Liver (tissue), 9 donors: ENCODE measurements around the gene WNT4. TPM values are rescaled to one million over a fixed set of nuclear protein-coding genes. Genes with fewer than 3 reads are reported as not detected.

Source experiments
- DNase-seq: peaks from one replicate; pipeline ENCODE4 v3.0.0-alpha.2; 2017; ENCODE audit warnings: low spot score
- H3K27ac ChIP-seq, 2 donors: one replicate each; pipeline ENCODE4 v1.7.0; 2013; ENCODE audit warnings: inconsistent platforms in 2 of 2, low read length in 2 of 2, control low read depth in 1 of 2, low read depth in 1 of 2, mild to moderate bottlenecking in 1 of 2
- H3K27me3 ChIP-seq, 4 donors: one replicate each; pipeline versions ENCODE4 v1.6.1 to v1.7.0; 2013; ENCODE audit warnings: low read length in 3 of 4, inconsistent platforms in 1 of 4, mild to moderate bottlenecking in 1 of 4, moderate library complexity in 1 of 4; ENCODE audit not compliant: control insufficient read depth in 4 of 4, insufficient read depth in 4 of 4
- H3K36me3 ChIP-seq, 4 donors: one replicate each; pipeline versions ENCODE4 v1.6.1 to v1.7.0; 2013; ENCODE audit warnings: low read length in 3 of 4, mild to moderate bottlenecking in 3 of 4, low read depth in 1 of 4, moderate library complexity in 1 of 4; ENCODE audit not compliant: control insufficient read depth in 4 of 4, insufficient read depth in 3 of 4
- H3K4me1 ChIP-seq, 4 donors: one replicate each; pipeline versions ENCODE4 v1.6.1 to v1.7.0; 2013; ENCODE audit warnings: low read length in 3 of 4, mild to moderate bottlenecking in 3 of 4, moderate library complexity in 1 of 4; ENCODE audit not compliant: control insufficient read depth in 4 of 4, insufficient read depth in 4 of 4
- H3K4me3 ChIP-seq, 3 donors: one replicate each; pipeline versions ENCODE4 v1.6.1 to v1.7.0; 2013; ENCODE audit warnings: low read length in 3 of 3, control low read depth in 1 of 3, low read depth in 1 of 3, mild to moderate bottlenecking in 1 of 3
- H3K9ac ChIP-seq, 2 donors: one replicate each; pipeline ENCODE4 v1.7.0; 2013; ENCODE audit warnings: low read length in 2 of 2, mild to moderate bottlenecking in 2 of 2, moderate library complexity in 2 of 2, control low read depth in 1 of 2, low read depth in 1 of 2
- H3K9me3 ChIP-seq, 4 donors: one replicate each; pipeline versions ENCODE4 v1.6.1 to v1.7.0; 2013; ENCODE audit warnings: low read length in 3 of 4; ENCODE audit not compliant: control insufficient read depth in 4 of 4
- ATF3 ChIP-seq: IDR thresholded peaks from 2 replicates; pipeline ENCODE4 v1.6.1; 2016; ENCODE audit warnings: antibody characterized with exemption
- CTCF ChIP-seq: fragments of 150-350 bp; IDR thresholded peaks from 2 replicates; pipeline ENCODE4 v1.5.1; 2017; ENCODE audit warnings: improper control_type of control experiment, low read depth, low read length; ENCODE audit not compliant: missing input control
- EGR1 ChIP-seq, 2 donors: IDR thresholded peaks; 2 replicates each; pipeline ENCODE4 v1.6.1; 2016 to 2018; ENCODE audit warnings: antibody characterized with exemption in 2 of 2, low read depth in 2 of 2
- FOXA1 ChIP-seq: IDR thresholded peaks from 2 replicates; pipeline ENCODE4 v1.6.1; 2016; ENCODE audit warnings: antibody characterized with exemption
- FOXA2 ChIP-seq: IDR thresholded peaks from 2 replicates; pipeline ENCODE4 v1.6.1; 2016; ENCODE audit warnings: antibody characterized with exemption
- GABPA ChIP-seq, 2 donors: IDR thresholded peaks in 1 of 2; conservative IDR thresholded peaks in 1 of 2; 2 replicates each; pipeline ENCODE4 v1.6.1; 2016; ENCODE audit warnings: antibody characterized with exemption in 2 of 2, mild to moderate bottlenecking in 1 of 2, moderate library complexity in 1 of 2
- JUND ChIP-seq, 2 donors: IDR thresholded peaks; 2 replicates each; pipeline ENCODE4 v1.6.1; 2016; ENCODE audit warnings: antibody characterized with exemption in 2 of 2
- MAX ChIP-seq: IDR thresholded peaks from 2 replicates; pipeline ENCODE4 v1.6.1; 2016; ENCODE audit warnings: antibody characterized with exemption
- NR2F2 ChIP-seq: IDR thresholded peaks from 2 replicates; pipeline ENCODE4 v1.6.1; 2016; ENCODE audit warnings: antibody characterized with exemption
- RAD21 ChIP-seq, 2 donors: IDR thresholded peaks; 2 replicates each; pipeline ENCODE4 v1.6.1; 2016; ENCODE audit warnings: antibody characterized with exemption in 2 of 2, mild to moderate bottlenecking in 2 of 2
- REST ChIP-seq: IDR thresholded peaks from 2 replicates; pipeline ENCODE4 v1.6.1; 2016; ENCODE audit warnings: antibody characterized with exemption, mild to moderate bottlenecking
- RXRA ChIP-seq, 2 donors: IDR thresholded peaks; 2 replicates each; pipeline ENCODE4 v1.6.1; 2017 to 2018; ENCODE audit warnings: antibody characterized with exemption in 2 of 2, mild to moderate bottlenecking in 1 of 2
- SP1 ChIP-seq: IDR thresholded peaks from 2 replicates; pipeline ENCODE4 v1.6.1; 2018; ENCODE audit warnings: antibody characterized with exemption, mild to moderate bottlenecking
- ZBTB33 ChIP-seq: IDR thresholded peaks from 2 replicates; pipeline ENCODE4 v1.6.1; 2016; ENCODE audit warnings: antibody characterized with exemption
- WGBS: extraction: QIAGEN DNeasy Blood & Tissue Kit; methylation state at CpG from one replicate; pipeline ENCODE4 v1.1.7; 2013; 5-methylcytosine and 5-hydroxymethylcytosine counted together
- polyA plus RNA-seq, 2 donors: library from polyadenylated mRNA; stranded (reverse) in 1 of 2; unstranded in 1 of 2; fragments of 200-250 nt in 1 of 2; fragments of >200 nt in 1 of 2; fragmentation: Nextera tagmentation in 1 of 2; extraction: Ambion mirVana in 1 of 2; gene quantifications; one replicate each; pipeline versions ENCODE4 v1.2.1 to v1.2.3, GENCODE V29; 2013 to 2015
- total RNA-seq, 2 donors: library from RNA; depleted of rRNA; stranded (reverse); fragments of >200 nt; gene quantifications; one replicate each; pipeline ENCODE4 v1.2.3, GENCODE V29; 2014
- donor health status: healthy.
- donor health status: healthy.
- donor health status: healthy.
- donor health status: healthy.
- donor health status: healthy.

WNT4 gene
- total and polyA plus RNA-seq, 4 donors = under 0.01 to 0.09 TPM; not detected in 2

- no peaks in the 10 kb centered on the region for H3K9me3 ChIP-seq
- H3K27ac ChIP-seq = no peak overlapping the region
- TF ChIP-seq NR2F2 = no peak
- no peak for TF ChIP-seq ZBTB33
- 97% methylated on average over 44 of the region's 44 CpGs for WGBS
- H3K4me1 ChIP-seq = peaks cover 0 to 3% (median 0%) of the 10 kb centered on the region in 4 donors
- no peaks in the 10 kb centered on the region for H3K27me3 ChIP-seq
- no peaks in the 10 kb centered on the region for H3K36me3 ChIP-seq
- DNase-seq = no peak
- H3K4me3 ChIP-seq = no peak overlapping the region
- H3K9ac ChIP-seq = no peak overlapping the region
Observed at GRCh38 chr1:22119626-22120468, 23.1 kb downstream of the WNT4 start.

GRCh38 chr1:22118291-22118992 lies 24.5 kb downstream of the WNT4 start:
- no peak overlapping the region for H3K27ac ChIP-seq
- no peaks in the 10 kb centered on the region for H3K9me3 ChIP-seq
- no peak overlapping the region for H3K4me3 ChIP-seq
- 70% methylated on average over 8 of the region's 8 CpGs for WGBS
- no peak overlapping the region for H3K9ac ChIP-seq
- H3K4me1 ChIP-seq = peaks cover 0 to 3% (median 0%) of the 10 kb centered on the region in 4 donors
- no peak for TF ChIP-seq GABPA (IDR thresholded peaks at IDR 0.05 in 1 of 2, conservative IDR thresholded peaks at IDR 0.05 in 1 of 2)
- H3K36me3 ChIP-seq = no peaks in the 10 kb centered on the region
- no peak for DNase-seq
- H3K27me3 ChIP-seq = no peaks in the 10 kb centered on the region

- peaks cover 0 to 3% (median 0%) of the 10 kb centered on the region in 4 donors for H3K4me1 ChIP-seq
- no peaks in the 10 kb centered on the region for H3K9me3 ChIP-seq
- H3K9ac ChIP-seq = no peak overlapping the region
- no peaks in the 10 kb centered on the region for H3K27me3 ChIP-seq
- no peak for DNase-seq
- TF ChIP-seq ZBTB33 (no peak), ATF3 (no peak), REST (no peak), RXRA (IDR thresholded peaks at IDR 0.05) (no peak), FOXA2 (no peak), RAD21 (IDR thresholded peaks at IDR 0.05) (no peak), SP1 (no peak), FOXA1 (no peak), GABPA (IDR thresholded peaks at IDR 0.05 in 1 of 2, conservative IDR thresholded peaks at IDR 0.05 in 1 of 2) (no peak), MAX (no peak), CTCF (no peak), JUND (IDR thresholded peaks at IDR 0.05) (no peak), EGR1 (IDR thresholded peaks at IDR 0.05; ENCODE audit: low read depth in 2 of 2) (no peak), NR2F2 (no peak)
- no peaks in the 10 kb centered on the region for H3K36me3 ChIP-seq
- no peak overlapping the region for H3K27ac ChIP-seq
- no peak overlapping the region for H3K4me3 ChIP-seq
- WGBS = 87% methylated on average over 5 of the region's 5 CpGs
Observed at GRCh38 chr1:22117851-22118250, 25.0 kb downstream of the WNT4 start.
